ENCODE measurements around the gene TMCC2.
A peak's percentile ranks its signal among the peaks of the same experiment; 100 is the strongest.
"Not testable (repeated sequence)": the region's sequence is repeated elsewhere in the genome, so short reads cannot be mapped to it uniquely, and the experiment has no call there.

The TMCC2 gene

DNA sequence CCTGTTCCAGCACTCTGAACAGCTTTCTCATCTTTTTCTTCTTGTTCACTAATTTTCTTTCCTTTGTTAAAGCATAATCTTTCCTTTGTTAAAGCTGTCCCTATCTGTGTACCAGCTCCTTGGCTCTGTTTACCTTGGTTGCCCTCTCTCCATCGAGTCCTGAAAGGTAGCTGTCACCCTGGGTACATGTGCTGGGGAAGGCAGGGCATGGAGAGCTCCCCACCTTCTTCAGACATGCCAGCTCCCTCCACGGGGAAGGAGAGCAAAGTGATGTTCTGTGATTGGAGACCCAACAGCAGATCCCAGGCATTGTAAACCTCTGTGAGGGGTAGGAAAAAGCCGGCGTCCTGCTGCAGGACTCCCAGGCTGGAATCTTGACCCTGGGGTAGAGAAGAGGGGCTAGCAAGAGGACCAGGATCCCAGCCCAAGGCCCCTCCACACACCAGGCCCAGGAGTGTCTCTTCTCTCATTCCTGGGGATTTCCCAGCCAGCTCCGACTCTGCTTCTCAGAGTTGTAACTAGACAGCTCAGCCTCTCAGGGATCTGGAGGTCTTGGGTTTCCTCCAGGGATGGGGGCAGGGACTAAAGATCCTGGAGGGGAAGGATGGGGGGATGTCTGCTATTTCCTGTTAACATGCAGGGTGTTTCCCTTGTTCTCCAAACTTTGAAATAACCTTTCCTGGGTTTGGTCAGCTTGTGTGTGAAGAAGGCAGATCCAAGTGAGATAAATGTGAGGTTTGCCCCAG, 34.4 kb downstream of the TMCC2 start:
- peak; percentile 72 for DNase-seq

DNA sequence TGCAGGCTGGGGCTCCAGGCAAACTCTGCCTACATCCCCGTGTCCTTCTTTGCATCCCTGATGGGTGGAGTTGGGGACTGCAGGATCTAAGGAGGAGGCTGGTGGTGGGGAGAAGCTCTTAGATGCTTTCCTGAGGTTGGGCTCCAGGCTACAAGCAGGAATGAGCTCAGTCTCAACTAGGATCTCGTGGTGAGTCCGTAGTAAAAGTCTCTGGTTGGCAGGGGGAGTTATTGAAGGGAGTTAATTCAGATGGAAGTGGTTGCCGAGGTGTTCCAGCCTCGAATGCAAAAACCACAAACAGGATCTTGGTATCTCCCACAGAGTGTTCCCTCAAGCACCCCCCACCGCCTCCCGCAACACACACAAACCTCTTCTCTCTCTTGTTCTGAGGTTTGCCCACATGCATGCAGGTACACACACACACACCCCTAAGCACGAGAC, 35.0 kb downstream of the TMCC2 start:
- DNase-seq: no peak

DNA sequence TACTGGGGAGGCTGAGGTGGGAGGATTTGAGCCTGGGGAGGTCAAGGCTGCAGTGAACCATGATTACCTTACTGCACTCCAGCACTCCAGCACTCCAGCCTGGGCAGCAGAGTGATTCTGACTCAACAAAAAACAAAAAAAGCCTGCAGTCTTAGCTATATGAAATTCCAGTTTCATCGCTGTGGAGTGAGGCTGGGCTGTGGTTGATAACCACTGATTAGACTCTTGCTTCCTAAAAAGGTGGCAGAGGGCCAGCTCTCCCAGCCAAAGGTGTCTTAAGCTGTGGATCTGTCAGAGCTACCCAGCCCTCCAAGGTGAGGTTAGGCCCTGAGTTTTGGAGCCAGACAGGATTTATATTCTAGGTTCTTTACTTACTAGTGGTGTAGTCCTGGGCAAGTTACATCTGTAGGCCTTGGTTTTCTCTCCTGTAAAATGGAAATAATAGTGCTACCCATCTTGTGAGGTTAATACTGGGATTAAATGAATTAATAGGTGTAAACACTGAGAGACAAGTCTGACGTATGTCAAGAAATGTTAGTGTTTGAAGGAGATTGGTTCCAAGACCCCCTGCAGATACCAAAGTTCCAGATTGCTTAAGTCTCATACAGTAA, 35.9 kb downstream of the TMCC2 start:
- DNase-seq: no peak

DNA sequence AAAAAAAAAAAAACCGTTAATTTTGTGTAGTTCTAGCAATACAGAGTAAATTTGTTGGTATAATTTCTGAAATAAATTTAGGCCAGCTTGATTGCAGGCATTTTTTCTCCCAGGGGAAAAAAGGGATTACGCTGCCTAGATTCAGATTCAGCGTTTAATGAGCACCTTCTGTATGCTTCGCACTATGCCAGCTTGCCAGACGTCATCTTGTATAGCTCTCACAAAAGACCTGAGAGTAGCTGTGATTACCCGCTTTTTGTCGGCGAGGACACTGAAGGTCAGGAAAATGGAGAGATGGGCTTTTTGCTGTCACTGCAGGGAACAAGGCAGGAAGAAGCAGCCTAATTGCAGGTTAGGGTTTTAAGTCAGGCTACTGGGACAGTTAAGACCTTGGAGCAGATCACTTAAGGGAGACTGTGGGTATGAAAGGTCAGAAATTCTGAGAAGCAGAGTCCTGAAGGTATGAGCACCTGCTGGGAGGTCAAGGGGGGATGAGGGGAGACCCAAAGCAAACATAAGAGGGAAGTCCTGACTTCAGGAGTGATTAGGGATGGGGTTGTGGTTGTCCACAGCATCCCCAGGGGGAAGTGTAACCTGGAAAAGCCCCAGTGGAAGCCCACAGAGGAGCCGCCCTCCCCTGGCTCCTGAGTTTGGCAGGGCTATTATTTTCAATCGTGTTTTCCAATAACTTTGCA, 39.0 kb downstream of the TMCC2 start:
- DNase-seq: no peak

DNA sequence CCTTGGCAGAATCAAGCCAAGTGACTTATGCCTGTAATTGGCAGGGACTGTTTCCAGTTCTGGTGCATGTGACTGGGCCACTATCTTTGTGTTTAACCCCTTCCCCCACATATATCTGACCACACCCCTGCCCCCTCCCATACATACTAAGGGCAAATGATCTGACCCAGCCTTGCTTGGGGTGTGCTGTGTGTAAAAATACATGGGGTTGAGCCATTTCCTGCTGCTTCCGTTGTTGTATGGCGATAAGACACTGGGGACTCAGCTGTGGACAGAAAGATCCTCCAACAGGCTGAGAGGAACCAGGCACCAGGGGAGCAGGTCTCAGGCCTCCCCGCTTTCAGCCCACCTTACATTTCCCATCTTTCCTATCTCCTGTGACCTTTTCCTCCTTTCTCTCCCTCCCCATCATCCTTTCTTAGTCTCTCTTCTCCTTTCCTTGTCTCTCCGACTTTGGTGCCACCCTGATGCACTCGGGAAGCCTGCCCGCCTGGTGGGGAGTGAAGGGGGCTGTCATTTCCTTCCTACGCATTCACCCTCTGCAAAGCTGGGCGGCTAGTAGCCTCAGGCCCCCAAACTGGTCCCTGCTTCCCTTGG, 39.7 kb downstream of the TMCC2 start:
- DNase-seq: no peak

DNA sequence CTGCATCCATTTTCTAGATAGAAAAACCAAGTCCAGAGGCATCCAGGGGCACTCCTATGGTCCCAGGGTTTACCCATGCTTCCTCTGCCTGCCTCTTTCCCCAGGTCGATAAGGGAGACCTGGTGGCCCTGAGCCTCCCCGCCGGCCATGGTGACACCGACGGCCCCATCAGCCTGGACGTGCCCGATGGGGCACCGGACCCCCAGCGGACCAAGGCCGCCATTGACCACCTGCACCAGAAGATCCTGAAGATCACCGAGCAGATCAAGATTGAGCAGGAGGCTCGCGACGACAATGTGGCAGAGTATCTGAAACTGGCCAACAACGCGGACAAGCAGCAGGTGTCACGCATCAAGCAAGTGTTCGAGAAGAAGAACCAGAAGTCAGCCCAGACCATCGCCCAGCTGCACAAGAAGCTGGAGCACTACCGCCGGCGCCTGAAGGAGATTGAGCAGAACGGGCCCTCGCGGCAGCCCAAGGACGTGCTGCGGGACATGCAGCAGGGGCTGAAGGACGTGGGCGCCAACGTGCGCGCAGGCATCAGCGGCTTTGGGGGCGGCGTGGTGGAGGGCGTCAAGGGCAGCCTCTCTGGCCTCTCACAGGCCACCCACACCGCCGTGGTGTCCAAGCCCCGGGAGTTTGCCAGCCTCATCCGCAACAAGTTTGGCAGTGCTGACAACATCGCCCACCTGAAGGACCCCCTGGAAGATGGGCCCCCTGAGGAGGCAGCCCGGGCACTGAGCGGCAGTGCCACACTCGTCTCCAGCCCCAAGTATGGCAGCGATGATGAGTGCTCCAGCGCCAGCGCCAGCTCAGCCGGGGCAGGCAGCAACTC, 41.3 kb downstream of the TMCC2 start:
- DNase-seq: no peak

DNA sequence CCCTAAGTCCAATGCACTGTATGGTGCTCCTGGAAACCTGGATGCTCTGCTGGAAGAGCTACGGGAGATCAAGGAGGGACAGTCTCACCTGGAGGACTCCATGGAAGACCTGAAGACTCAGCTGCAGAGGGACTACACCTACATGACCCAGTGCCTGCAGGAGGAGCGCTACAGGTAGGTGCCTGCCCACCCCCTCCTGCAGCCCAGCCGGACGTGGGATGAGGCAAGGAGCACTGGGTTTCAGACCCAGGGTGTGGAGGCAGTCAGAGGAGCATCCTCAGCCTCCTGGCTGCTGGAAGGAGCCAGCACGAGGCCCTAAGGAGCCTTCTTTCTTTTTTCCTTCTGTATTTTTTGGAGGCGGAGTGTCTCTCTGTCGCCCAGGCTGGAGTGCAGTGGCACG, 42.0 kb downstream of the TMCC2 start:
- no peak for DNase-seq

DNA sequence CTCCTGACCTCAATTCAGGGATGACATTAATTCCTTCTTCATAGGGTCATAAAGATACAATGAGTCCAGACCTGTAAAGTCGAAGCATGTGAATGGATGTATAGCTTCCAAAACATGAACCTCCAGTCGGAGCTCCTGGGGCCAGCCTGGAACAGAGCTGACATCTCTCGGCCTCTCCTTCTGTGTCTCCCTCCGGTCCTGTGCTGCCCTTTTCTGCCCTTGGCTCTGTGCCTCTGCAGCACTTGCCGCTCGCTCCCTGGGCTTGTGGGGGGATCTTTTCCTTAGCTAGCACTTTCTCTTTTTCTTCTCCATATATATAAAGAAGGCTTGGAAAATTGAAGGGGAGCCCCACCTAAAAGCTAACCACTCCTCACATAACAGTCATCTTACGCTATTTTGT, 42.5 kb downstream of the TMCC2 start:
- no peak for DNase-seq

DNA sequence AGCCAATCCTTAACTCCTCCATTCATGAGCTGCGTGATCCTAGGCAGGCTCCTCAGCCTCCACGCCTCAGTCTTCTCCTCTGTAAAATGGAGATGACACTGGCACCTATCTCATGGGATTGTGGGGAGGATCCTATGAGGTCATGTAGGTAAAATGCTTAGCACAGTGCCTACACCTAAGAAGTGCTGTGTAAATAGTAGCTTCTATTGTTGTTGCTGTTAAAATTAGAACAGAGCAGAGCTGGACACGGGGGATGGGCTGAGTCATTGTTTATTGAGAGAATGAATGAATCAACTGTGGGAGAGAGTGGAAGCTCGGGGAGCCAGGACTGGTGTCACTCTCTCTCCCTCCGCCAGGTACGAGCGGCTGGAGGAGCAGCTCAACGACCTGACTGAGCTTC, 43.0 kb downstream of the TMCC2 start:
- DNase-seq: peak; percentile 71

DNA sequence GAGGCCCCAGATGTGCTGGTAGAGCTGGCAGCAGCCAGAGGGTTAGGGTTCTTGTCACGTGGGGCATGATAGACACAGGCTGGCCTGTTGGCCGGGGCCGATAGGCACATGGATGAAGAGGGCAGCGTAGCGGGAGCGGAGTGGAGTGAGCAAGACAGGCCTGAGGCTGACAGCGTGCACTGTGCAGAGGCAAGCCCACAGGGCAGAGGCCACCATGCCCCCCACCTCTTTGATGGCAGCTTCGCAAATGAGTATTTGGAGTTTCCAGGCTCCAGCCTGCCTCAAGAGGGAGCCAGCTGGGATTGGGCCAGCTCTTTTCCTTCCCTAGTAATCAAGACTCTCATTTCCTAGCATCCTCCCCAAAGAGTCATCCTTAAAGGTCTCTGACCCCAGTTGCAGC, 43.5 kb downstream of the TMCC2 start:
- no peak for DNase-seq

DNA sequence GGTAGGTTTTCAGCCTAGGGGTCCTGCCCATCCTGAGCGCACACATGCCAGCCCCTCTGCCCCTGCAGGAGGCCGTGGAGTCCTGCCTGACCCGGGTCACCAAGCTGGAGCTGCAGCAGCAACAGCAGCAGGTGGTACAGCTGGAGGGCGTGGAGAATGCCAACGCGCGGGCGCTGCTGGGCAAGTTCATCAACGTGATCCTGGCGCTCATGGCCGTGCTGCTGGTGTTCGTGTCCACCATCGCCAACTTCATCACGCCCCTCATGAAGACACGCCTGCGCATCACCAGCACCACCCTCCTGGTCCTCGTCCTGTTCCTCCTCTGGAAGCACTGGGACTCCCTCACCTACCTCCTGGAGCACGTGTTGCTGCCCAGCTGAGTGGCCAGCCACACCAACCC, 44.0 kb downstream of the TMCC2 start:
- no peak for DNase-seq

DNA sequence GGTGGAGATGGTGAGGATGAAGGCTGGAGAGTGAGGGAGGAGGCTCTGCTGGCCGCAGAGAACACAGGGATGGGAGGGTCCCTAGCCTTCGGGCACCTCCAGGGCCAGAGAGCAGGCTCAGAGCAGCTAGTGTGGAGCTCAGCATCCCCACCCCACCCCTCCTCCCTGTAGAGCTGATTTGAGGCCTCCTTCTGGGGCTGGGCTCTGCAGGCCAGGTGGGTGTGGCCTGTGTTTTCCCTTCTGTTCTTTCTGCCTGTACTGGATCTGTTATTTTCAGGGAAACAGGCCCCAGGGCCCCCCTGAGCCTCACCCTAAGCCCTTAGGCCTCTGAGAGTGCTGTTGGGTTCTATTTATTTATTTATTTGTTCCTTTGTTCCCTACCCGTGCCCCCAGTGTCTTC, 44.8 kb downstream of the TMCC2 start:
- DNase-seq: no peak

DNA sequence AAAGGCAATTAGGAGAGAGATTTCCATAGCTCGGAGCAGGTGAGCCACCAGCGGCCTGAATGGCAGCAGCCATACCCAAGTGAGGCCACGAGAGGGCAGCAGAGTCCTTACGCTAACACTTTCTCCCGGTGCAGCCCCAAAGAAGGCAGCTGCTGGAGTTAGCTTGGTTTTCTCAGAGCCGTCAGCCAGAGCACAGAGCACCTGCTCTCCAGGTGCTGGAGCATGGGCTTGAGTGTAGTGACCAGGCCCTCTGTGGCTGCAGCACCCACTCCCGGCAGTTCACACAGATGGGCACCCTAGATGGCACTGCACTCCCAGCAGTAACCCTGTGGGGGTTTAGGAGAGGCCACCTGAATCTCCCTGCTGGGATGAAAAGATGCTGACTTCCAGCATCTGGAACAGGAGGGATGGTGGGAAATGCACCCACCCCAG, 45.8 kb downstream of the TMCC2 start:
- DNase-seq: peak; percentile 68

DNA sequence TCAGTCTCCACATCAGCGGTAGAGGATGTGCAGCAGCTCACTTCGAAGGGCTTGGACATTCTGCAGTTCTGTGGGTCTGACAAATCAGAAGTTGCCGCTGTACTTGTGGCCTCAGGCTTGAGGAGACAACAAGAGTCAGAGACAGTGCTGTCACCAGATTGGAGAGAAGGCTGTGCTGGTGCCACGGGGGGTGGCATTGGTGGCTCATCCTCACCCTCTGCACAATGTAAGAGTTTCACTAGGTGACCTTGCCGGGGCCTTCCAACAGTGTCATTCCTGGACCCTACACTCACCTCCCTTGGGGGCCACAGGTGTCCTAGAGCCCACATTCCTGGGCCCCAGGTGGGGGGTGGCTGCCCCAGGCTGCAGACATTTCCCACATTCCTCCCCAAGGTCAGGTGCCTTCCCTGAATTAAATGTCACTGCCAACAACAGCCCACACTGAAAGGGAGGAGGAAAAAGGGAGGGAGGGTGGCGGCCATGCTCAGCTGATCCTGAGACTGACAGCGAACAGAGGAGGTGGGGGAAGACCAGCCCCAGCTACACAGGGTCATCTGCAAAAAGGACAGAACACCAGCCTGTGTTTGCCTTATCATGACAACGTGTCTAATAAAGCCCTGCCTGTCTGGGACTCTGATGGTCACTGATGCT, 46.4 kb downstream of the TMCC2 start:
- DNase-seq: no peak

DNA sequence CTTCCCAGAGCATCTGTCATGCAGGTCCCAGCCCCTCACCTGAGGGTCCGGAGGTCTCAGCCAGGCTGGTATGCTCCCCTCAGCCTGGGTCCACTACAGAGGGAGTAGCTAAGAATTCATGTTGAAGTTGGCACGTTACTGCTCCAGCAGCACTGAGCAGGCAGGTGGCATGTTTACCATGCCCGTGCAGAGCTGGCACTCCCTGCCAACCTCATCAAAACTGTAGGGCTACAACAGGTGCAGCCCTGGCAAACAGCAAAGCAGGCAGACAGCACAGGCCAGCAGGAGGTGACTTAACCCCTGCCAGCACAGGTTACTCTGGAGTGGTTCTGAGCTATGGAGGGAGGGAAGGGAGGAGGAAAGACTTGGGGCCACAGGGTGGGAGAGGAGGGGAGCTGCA, 47.4 kb downstream of the TMCC2 start:
- DNase-seq: no peak

DNA sequence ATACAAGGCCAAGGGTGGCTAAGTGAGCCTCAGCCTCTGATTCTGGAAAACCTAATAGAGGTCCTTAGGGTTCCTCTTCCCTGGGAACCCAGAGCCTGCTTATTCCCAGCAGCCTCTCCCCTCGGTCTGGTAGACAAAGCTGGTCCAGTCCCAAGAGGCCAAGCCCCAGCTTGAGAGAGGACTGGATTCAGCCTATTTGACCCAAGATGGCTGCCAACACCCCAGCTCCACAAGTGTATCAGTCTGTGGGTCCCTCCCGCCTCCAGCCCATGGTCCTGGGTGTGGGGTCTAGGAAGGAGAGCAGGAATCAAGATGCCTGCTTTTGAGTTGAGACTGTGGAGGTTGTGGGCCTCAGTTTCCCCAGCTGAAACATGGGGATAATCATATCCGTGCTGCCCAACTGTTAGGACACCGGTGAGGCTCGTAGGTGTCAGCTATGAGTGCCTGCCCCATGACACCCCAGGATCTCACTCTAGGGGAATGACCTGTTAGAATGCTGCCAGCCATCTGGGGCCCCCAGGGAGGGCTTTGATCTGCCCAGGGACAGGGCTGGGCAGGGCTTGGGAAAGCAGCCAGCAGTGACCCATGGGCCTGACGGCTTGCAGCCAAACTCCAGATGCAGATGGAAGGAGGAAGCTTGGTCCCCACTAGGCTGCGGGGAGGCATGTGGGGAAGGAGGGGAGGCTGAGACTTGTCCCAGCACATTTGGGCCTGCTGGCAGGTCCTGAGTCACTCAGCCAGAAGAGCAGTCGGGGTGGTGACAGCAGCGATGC, 48.4 kb downstream of the TMCC2 start:
- DNase-seq: no peak

DNA sequence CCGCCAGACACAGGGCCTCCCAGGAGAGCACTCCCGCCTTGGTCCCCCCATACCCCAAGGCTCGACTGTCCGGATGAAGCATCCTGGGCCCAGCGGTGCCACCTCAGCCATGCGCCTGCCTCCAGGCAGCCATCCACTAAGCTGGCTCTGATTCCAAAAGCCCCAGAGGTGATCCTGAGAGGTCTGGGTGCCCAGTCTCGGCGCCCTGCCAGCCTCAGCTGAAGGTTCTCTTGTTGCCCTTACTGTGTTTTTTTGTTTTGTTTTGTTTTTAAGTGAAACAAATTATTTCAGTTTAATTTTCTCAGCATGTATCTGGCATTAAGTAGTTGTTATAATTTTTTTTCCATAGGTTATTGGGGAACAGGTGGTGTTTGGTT, 48.9 kb downstream of the TMCC2 start:
- no peak for DNase-seq

DNA sequence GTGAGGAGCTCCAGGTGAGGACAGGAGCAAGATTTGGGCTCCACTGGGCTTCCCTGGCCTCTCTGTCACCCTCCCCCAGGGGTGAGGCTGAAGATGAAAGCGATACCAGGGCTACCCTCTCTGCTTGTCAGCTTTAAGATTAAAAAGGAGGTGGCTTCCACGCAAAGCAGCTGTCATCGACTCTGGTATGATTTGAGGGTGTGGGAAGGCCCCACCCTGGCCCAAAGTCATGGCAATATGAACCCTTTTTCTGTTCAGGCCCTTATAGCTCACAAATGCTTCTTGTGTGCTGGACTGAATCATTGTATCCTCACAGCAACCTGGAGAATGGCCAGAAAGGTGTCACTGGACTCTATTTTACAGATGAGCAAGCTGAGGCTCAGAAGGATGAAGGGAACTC, 52.2 kb downstream of the TMCC2 start:
- DNase-seq: no peak

DNA sequence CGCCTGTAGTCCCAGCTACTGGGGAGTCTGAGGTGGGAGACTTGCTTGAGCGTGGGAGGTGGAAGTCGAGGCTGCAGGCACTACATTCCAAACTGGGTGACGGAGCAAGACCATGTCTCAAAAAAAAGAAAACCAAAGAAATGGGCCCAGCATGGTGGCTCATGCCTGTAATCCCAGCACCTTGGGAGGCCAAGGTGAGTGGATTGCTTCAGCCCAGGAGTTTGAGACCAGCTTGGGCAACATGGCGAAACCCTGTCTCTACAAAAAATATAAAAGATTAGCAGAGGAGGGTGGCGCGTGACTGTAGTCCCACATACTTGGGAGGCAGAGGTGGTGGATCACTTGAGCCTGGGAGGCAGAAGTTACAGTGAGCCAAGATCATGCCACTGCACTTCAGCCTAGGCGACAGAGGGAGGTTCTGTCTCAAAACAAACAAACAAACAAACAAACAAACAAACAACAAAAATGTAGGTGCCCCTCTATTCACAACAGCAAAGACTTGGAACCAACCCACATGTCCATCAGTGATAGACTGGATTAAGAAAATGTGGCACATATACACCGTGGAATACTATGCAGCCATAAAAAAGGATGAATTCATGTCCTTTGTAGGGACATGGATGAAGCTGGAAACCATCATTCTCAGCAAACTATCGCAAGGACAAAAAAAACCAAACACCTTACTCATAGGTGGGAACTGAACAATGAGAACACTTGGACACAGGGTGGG, 53.1 kb downstream of the TMCC2 start:
- not testable (repeated sequence) for DNase-seq

All from fibroblast of skin of back (primary cell).